NK-92 (cell line): ENCODE measurements around the gene CDC25A.

Experiments
- DNase-seq: peaks from one replicate; lab custom pipeline; 2025; ENCODE audit not compliant: unreplicated experiment; lab: John Stamatoyannopoulos, UW

CDC25A gene

DNA sequence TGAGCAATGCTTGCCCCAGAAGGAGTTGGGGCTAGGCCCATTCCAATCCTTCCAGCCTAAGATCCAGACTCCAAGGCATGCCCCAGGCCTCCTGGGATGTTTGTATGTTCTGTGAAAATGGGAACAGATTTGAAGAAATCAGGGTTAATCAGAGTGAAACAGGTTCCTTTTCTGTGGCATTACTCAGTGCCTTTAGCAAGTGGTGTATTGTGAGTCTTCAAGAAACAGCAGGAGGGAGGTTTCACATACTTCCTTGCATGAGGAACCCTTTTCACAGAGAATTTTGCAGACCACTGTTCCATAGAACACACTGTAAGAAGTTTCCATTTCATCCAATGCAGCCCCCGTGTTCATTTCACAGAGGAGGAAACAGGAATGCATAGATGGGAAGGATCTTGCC, 8.4 kb upstream of the CDC25A start:
- DNase-seq = no peak

DNA sequence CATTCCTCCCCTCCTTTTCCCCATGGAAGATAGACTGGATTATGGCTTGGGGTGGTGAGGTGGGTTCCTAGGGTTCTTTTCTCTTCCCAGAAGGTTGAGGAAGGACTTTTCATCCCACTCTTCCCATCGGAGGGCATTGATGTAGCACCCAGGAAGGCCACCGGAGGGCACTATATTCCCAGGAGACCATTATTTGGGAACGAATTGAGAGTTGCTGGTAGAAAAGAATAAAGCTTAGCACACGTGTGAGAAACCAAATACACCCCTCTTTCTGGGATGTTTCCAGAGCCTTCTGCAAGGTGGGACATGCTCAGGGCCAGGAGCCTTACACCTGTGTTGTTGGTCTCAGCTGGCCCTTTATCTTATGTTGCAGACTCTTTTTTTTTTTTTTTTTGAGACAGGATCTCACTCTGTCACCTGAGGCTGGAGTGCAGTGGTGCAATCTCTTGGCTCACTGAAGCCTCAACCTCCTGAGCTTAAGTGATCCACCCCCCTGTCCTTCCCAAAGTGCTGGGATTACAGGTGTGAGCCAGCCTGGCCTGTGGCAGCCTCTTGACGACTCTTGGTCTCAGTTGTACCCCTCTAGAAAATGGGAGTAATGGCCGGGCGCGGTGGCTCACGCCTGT, 6.3 kb upstream of the CDC25A start:
- no peak for DNase-seq

DNA sequence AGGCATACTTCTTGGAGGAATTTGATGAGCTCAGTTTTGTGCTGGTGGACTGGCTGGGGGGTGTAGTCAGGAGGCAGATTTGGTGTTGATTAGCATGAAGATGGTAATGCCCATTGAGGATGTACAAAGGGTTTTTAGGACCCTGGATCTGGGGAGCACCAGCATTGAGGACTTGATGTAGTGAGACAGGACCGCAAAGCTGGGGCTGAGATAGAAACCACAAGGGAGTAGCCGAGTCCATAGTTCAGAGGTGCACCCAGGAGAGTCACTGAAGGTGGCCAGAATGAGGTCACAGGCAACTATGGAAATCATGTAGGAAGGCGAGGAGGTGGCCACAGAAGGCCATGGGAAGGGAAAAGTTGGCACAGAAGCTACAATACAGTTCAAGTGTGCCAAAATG, 2.7 kb upstream of the CDC25A start:
- DNase-seq = no peak

DNA sequence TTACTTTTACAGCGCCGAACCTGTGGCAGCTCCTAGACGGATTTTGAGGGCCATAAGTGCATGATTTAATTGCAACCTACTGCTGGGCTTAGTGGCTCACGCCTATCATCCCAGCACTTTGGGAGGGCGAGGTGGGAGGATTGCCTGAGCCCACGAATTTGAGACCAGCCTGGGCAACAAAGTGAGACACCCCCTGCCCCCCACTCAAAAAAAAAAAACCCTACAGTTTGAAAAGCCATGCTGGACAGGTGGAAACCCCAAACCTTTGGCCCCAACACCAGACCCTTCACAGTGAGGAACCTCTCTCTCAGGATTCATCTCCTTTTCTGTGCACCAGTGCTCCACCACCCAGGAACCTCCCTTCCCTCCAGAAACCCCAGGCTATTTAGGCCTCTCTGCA, 1.1 kb upstream of the CDC25A start:
- no peak for DNase-seq

DNA sequence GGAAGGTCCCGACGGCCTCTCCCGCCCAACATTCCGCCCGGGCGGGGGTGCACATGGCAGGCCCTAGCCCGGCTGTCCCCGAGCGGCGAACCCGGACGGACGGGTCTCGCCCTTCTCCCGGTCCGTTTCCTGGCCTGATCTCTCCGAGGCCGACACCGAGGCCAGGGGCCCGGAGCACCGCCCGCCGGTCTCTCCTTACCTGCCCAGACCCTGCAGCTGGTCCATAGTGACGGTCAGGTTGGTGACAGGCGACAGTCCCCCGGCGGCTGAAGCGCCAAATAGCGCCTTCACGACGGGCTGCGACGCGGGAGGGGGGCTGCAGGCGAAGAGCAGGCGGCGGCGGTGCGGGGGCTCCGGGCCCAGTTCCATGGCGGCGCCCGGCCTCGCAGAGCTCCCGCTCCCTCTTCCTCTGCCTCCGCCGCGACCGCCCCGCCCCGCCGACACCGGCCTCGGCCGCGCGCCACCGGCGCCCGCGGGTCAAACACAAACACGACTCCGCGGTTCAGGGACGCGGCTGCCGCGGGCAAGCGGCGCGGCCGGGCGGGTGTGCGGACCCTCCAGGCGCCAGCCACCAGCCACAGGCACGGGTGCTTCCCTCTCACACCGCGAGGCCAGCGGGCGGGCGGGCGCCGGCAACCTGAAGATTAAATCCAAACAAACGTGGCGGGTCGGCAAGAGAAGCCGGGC, 495 bp downstream of the CDC25A start:
- no peak for DNase-seq

DNA sequence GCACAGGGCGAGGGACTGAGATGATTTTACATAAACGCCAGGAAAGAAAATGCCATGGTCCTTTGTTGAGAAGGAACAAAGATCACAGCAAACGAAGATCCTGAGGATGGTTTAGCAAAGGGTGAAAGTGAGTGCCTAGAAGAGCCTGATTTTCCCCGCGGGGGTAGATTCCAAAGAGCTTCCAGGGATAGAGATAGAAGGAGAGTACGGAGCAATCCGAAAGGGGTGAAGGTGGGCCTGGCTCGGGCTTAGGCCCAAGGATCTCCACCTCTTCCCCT, 977 bp downstream of the CDC25A start:
- DNase-seq = no peak

DNA sequence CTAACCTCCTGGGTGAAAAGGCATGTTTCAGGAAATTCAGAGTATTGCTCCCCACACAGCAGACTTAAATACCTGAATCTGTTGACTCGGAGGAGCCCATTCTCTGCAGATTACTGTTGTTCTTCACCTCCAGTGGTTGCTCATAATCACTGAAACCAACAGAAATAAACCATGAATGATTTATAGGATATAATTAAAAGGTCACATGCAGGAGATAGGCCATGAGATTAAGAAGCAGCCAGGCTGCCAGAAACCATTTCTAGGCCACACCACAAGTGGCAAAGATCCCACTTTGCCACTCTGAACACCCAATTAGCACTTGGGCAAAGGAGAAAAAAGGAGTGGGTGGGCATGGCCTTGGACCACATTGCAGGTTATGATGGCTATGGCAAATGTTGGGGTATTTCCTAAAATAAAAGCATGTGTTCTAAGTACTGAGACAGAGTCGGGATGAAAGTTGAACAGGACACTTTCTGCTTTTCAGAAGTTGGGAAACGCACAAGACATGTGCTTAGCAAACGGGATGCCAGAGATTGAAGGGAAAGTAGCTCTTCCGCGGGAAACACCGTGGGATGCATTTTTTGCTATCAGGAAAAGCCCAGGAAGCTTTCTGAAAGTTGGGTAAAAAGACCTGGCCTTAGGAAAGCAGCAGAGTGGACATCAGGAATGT, 1.5 kb downstream of the CDC25A start:
- DNase-seq = no peak

DNA sequence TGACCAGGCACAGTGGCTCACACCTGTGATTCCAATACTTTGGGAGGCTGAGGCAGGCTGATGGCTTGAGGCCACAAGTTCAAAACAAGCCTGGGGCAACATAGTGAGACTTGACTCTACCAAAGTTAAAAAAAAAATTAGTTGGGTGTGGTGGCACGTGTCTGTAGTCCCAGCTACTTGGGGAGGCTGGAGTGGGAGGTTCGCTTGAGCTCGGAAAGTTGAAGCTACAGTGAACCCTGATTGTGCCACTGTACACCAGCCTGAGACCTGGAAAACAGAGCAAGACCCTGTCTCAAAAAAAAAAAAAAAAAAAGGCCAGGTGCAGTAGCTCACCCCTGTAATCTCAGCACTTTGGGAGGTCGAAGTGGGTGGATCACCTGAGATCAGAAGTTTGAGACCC, 3.1 kb downstream of the CDC25A start:
- no peak for DNase-seq

DNA sequence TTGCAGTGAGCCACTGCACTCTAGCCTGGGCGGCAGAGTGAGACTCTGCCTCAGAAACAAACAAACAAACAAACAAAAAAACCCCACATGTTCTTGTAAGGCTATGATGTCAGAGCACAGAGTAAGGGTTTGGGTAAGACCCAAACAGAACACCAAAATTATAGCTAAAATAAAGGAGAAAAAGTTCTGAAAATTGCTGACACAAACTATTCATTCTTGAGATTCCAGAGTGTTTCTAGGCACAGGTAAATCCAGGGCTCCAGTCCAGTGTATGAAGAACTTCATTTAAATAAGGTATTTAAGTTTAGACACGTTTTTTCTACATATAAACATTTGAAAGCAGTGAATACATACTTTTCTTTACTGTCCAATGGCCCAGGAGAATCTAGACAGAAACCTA, 3.9 kb downstream of the CDC25A start:
- DNase-seq = no peak

DNA sequence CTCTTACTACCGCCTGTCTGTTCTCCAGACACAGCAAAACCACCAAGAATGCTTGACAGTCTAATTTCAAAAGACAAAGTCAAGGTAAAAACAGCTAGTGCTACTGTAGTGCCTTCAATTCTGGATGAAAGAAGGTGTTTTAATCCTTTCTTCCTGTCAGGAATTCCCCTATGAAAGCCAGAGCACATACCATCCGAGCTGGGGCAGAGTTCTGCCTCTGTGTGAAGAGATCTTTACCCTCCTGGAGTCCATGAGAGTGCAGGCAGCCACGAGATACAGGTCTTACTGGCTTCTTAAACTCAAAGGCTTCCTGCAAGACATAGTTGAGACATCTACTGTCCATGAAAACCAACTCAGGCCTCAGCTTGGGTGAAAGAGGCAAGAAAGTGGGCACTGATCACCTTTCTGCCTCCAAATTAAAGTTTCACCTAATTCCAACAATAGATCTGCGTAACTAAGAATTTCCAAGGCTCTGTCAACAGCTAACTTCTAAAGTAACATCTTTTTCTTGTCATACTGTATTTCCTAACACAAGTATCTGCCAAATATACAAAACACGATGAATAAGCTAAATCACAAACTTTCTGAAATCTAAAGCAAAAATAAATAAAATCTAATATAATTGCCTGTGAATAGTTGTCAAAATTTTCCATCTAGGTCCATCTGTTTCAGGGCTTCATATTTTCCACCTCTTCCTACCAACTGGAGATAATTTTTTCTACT, 7.5 kb downstream of the CDC25A start:
- DNase-seq = no peak

DNA sequence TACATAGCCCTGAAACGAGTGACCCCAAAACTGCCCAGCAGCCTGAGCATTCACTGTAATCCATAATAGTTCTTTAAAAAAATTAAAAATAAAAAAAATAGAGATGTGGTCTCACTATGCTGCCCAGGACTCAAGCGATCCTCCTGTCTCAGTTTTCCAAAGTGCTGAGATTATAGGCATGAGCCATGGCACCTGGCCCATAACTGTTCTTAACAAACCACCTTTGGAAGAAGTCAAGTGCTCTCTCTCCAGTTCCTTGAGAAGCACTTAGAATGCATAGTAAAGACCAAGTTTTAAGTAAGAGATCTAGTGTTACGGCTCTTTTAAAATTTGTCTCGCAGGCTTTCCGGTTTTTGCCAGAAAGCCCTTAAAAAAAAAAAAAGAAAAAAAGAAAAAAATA, 8.2 kb downstream of the CDC25A start:
- DNase-seq = no peak

DNA sequence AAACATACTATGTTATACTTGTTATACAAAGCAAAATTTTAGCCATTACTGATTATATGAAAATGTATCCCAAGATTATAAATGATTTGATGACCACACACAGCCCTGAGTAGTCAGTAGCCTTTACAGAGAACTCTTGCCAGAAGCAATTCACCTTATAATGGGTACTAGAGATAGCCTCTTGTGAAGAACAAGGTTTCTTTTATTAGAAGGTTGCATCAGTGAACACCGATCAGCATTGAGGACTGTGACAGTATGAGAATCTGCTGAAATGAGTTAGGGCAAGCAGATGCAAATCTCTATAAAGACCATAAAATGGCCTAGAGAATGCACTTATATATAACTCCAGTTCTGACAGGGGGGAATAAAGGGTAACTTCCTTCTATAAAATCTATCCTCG, 10.1 kb downstream of the CDC25A start:
- DNase-seq = no peak

DNA sequence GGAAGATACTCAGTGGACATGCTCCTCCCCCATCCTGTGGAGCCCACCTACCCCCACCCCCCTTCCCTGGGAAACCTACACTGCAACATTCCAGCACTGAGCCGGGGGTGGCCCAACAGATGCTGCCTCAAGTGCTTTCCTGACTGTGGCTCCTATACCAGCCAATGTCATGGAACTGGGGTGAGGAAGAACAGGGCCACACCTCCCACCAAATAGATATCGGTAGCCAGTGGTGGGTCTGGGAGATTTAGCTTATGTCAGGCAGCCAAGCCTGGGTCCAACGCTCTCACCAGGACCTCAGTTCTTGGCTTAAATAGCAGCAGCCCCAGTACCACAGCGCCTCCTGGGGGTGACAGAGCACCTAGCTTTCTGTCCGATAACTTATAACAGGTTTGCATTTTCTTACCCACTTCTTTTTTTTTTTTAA, 30.3 kb downstream of the CDC25A start:
- no peak for DNase-seq

DNA sequence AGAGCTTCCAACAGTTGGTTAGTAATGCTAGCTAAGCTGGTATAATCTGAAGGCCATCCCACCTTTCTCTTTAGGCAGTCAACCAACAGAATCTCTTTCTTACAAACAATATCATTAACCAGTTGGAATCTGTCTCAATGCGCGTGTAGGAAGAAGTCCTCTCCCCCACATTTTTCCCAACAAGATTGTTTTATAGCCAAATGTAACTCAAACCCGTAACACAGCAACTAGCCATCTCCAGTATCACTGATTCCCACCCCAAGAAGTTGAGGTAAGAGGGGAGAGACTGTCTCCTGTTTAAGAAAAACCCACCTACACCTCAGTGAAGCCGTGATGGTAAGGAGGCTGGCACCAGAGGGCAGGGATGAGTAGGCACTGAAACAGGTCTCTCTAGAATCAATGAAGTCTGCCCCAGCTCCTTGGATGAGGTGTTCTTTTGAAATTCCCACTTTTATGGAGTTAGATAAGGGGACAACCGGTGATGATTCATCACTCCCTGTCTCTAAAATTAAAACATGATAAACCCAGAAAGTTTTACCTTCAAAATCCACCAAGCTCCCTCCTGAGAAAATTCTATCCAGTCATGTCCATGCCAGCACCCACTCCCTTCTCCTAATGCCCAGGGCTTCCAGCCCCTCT, 30.9 kb downstream of the CDC25A start:
- DNase-seq = no peak

DNA sequence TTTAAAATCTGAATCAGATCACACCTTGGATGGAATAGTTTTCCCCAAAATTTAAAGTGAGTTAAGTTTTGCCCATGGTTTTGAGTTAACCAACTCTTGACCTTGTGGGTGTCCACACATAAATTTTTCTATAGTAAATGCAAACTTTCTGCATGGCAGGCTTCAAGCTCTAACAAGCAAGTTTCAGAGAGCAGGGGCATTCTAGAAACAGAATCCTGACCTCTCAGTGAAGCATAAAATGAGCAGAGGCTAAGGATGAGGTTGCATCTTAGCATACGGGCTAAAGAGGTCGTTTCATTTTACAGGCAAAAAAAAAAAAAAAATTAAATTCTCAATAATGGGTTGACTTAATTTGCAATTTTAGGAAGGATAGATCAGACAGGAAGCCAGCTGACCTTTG, 32.1 kb downstream of the CDC25A start:
- no peak for DNase-seq

DNA sequence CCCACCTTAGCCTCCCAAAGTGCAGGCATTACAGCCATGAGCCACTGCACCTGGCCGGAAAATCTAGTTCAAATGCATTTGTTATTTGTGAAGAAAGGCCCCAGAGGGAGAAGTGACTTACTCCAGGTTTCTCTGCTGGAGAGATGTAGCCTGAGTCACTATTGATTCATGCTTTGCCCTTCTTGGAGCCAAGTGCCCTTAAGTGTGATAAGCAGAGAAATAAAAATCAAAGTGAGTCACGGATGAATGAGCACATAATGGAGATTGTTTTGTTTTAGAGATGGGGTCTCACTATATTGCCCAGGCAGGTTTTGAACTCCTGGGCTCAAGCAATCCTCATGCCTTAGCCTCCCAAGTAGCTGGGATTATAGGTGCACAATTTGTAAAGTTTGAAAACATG, 33.1 kb downstream of the CDC25A start:
- DNase-seq = no peak

DNA sequence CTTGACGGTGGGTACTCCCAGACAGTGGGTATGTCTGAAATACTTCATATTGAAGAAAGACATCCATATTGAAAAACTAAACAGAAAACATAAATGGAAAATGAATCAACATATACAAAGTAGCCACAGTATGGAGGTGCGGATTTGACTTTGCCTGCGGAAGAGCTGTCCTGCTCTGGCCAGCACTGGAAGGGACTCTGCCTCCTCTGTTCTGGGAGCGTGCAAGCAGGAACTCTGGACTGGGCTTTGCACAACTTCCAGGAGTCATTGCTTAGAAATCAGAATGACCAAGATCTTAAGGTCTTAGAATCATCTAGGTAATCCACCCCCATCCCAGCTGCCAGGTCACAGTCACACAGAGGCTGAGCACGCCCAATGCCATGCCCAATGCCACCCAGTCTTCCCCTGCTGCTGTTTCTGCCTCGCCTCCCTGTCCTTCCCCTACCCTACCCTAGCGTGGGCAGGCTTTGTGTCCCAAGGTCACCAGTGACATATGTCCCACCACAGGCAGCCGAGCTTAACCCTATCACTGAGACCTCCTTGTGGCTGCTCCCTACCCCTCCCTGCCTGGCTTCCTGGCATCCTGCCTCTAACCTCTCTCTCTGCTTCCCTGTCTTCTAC, 36.3 kb downstream of the CDC25A start:
- no peak for DNase-seq

DNA sequence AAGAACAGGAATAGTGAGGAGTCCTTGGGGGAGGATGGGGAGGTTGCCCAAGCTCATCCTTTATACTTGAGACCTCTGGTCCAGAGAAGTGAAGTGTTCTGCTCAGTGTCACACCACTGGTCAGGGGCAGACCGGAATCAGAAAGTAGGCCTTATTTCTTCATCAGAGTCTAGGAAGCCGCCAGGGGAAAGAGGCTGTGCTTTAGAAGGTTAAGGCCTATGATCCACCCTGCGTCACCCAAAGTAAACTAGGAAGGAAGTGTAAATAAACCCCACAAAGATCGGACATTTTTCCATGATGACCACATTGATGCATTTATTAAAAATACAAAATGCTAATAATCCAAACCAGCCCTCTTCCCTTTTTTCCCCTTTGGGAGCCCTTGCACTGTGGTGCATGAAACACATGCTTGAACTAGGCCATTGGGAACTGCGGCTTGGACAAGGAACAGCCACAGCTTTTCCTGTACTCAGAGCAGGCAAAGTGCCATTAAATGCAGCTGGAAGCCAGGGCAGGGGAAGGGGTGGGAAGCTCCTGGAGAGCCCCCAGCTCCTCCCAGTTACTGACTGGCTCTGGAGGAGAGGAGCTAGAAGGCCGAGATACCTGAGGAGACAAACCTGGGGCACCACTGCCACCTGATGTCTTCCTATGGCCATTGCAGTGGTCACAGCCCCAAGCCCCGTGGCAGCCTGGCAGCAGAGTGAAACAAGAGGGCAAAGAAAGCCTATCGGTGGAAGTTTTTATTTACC, 37.0 kb downstream of the CDC25A start:
- DNase-seq = no peak

DNA sequence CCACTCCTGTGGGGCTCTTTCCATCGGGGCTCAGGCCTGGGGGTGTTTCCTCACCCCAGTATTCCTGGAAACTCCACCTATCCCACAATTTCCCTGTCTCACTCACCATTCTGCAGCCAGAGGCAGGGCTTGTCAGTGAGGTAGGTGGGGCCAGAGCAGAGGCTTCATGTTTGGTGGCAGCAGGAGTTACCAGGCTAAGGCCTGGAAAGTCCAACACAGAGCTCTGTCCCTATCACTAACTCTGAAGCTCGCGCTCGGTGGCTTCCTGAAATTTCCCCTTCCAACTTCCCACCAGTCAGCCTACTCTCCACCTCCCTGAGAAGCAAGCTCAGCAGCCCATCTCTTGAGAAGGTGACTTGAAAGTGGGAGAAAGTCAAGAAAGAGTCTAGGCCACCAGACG, 44.2 kb downstream of the CDC25A start:
- no peak for DNase-seq

DNA sequence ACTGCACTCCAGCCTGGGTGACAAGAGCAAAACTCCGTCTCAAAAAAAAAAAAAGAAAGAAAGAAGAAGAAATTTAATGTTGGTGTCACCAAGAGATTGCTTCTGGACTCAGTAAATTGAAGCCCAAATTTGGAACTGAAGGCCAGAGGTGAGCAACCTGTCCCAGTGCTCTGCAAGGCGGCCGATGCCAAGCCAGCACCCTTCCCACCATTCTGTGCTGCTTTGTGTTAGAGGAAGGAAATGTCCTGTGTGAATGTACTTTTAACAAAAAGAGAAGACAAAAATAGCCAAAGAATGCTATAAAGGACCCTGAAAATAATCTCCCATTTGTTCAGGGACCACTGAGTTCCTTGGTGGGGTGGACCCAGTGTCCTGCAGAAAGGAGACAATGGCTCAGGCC, 44.6 kb downstream of the CDC25A start:
- no peak for DNase-seq
